HG02981 (cell line): ENCODE results near the gene SLC12A4.

Experiments used
- ATAC-seq: cut with Tn5 transposase; IDR thresholded peaks from one replicate; pipeline ENCODE4 v1.9.1; 2021; ENCODE audit warnings: mild to moderate bottlenecking, moderate library complexity; ENCODE audit not compliant: unreplicated experiment

The SLC12A4 gene

GRCh38 chr16:67963662-67964321 lies 4.6 kb downstream of the SLC12A4 start:
- no peak for ATAC-seq

DNA sequence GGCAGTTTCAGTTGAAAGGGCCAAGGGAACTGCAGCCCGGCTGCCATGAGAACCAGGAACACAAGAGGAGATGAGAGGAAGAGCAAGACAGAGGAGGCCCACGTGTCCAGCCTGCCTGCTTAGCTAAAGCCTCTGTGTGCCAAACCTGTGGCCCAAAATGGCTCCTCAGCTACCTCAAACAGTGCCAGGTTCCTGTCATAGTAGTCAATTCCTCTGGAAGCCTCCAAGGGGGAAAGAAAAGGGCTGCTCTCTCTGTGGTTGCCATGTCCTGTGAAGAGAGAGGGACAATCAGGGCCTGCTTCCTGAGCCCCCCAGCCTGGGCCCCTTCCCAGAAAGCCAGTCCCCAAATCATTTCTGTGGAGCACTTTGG lies 5.2 kb downstream of the SLC12A4 start:
- no peak for ATAC-seq

- no peak for ATAC-seq
These were observed 6.3 kb downstream of the SLC12A4 start for GRCh38 chr16:67962135-67962534.

GRCh38 chr16:67961551-67961957 lies 6.9 kb downstream of the SLC12A4 start:
- no peak for ATAC-seq

DNA sequence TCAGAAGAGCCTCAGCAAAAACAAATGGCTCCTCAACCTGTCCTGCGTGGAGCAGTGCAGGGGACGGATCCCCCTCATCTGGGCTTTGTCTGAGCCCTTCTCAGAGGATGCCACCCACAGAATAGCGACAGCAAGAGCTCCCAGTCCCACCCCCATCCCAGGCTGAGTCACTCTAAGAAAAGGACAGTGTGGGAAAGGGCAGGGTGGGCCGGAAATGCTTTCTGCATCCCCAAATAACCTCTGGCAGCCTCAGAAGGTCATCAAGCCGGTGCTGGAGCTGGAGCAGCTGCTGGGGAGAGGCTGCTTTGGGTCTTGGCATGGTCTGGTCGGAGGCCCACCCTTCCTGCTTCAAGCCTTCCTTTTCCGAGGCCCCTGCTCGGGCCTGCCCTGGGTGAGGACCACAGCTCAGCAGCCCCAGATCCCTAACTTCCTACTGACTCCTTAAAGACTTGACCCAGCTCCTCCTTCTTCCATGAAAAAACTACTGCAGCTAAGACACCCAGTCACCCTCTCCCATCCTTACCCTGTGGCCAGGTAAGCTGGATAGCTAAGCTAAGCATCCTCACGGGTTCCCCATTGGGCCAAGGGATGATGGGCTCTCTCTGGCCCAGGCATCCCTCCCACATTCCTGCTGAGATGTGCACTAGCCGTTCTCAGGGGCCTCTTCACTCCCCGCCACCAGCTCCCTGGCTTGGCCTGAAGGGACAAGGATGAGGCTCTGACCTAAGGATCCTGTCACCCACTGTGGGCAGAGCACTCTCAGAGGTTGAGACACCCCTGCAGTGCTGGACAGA lies 8.7 kb downstream of the SLC12A4 start:
- no peak for ATAC-seq

DNA sequence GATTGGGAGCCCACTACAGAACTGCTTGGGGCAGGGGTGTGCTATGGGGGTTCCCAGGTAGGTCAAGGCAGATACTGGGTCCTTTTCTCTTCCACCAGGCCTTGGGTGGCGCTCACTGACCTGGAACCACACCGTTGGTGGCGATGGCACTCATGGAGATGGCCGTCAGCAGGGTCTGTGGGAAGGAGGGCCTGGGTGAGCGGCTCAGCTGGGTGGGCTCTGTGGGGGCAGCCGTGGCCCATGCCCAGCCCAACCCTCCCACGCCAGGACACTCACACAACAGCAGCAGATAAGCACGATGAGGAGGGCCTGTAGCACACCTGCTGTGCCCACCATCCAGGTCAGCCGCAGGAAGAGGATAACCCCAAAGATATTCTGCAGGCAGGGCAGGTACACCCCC lies 10.8 kb downstream of the SLC12A4 start:
- no peak for ATAC-seq

- ATAC-seq: no peak
These were observed 13.8 kb downstream of the SLC12A4 start for GRCh38 chr16:67954421-67955196.

- ATAC-seq: no peak
These were observed 14.6 kb downstream of the SLC12A4 start for GRCh38 chr16:67953641-67954375.

GRCh38 chr16:67951485-67951884 lies 17.0 kb downstream of the SLC12A4 start:
- ATAC-seq: no peak

DNA sequence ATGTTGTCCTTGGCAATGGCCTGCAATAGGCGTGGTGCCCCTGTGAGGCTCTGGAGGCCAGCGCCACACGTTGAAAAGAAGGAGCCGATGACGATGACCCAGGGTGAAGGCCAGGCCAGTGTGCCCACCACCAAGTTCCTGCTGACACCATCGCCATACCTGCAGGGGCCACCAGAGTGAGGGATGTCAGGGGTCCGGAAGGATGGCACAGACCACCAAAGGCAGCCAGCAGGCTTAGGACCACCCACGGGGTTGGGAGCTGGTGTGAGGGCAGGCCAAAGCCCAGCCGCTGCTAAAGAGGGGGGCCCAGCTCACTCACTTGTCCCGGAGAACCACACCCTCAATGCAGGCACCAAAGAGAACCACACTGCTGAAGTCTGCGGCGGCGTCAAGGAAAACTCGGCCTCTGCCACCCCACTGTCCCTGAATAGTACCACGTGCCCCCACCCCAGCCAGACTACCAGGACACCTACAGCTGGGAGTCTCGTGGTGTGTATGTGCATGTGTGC lies 18.0 kb downstream of the SLC12A4 start:
- ATAC-seq: no peak

DNA sequence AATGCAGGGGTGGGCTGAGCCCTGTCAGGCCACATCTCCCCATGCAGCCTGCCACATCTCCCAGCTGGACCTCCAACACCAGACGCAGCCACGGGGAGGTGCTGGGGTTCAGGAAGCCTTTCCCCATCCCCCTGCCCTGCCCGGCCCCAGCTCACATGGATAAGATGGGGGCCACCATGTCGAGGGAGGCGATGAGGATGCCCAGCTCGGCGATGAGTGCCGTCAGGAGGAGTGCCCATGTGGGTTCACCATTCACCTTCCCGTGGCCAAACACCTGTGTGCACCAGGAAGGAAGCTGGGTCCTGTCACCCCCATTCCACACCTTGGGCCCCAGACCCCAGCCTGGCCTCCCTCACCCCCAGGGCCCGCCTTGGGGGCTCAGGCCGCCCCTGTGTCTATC lies 18.8 kb downstream of the SLC12A4 start:
- ATAC-seq: no peak

DNA sequence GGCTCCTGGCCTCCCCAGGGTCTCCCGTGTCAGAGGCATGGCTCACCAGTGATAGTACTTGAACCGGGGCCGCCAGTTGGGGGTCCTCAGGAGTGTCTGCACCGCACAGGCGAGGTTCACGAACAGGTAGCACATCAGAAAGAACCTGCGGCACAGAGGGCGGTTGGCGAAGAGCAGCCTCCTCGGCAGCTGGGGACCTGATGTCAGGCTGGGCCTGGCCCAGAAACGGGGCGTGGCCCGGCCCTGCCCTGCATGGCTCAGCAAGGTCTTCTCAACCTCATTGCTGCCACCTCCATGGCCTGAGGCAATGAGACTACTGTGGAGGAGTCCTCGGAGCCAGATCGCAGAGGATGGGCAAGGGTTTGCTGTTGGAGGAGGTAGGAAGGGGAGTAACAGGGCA lies 20.4 kb downstream of the SLC12A4 start:
- no peak for ATAC-seq

DNA sequence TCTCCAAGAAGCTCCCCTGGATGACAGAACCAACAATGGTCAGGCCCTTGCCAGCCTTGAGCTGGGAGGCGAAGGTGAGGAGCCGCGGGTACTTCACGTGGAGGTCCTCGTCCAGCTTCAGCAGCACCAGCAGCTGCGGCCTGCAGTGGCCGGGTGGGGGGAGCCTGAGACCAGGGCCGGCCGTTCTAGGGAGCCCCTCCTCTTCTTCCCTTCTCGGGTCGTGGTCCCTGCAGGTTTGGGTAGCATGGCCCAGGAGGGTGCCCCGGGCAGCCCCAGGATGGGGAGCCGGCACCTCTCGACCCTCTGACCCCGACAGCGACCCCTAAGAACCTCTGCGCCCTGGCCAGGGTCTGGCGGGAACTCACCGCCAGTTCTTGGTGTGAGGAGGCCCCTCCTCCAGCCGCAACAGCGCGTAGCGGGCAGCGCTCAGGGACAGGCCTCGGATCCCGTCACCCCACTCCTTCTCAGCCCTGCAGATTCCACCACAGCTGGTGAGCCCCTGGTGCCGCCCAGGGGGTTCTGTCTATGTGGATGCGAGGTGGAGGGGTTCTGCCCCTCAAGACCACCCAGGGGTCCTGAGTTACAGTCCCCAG lies 21.4 kb downstream of the SLC12A4 start:
- no peak for ATAC-seq

- ATAC-seq: no peak
These were observed 22.3 kb downstream of the SLC12A4 start for GRCh38 chr16:67946128-67946569.

DNA sequence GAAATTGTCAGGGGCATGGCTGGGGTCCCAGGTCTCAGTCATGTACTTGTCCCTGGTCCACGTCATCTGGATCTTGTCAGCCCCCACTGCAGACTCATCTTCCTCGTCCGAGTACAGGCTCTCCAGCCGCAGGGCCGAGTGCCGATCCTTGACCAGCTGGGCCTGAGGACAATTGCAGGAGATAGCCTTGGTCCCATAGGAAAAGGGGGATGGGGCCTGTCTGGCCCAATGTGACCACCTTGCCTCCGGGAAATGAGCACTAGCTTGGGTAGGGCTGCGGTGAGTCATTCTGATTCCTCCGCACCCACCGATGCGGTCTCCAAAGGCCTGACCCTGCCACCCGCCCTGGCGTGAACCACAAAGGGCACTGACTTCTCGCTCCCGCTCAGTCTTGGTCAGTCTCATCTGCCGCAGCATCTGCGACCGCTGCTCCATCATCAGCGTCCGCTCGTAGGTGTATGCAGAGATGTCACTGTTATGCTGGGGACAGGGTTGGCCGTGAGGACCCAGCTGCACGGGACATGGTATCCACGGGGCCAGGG lies 23.0 kb downstream of the SLC12A4 start:
- no peak for ATAC-seq

DNA sequence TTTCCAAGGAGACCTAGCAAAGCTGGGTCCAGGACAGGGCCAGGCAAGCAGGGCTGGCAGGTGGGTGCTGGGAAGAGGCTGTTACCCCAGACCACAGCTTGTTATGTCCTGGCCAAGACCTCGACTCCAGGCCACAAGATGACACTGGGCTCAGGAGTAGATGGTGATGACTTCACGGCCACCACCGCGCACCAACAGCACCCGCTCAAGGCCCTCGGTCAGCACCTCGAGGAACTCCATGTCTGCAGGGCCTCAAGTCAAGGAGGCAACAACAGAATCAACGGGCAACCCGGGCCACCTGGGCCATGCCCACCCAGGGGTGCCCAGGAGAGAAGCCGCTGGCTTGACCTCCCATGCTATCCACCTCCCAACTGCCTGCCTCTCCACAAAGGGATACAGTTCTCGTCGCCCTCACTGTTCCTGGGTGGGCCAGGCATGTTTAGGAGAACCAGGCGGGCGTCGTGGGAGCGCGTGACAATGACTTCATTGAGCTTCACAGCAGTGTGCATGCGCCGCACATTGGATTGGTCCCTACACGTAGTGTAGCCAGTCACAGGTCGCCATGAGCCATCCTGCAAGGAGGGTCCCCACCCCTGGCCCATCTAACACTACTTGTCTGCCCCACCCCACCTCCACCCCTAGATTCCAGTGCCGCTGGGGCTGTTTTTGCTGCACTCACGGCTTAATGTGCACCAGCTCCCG lies 23.6 kb downstream of the SLC12A4 start:
- no peak for ATAC-seq

DNA sequence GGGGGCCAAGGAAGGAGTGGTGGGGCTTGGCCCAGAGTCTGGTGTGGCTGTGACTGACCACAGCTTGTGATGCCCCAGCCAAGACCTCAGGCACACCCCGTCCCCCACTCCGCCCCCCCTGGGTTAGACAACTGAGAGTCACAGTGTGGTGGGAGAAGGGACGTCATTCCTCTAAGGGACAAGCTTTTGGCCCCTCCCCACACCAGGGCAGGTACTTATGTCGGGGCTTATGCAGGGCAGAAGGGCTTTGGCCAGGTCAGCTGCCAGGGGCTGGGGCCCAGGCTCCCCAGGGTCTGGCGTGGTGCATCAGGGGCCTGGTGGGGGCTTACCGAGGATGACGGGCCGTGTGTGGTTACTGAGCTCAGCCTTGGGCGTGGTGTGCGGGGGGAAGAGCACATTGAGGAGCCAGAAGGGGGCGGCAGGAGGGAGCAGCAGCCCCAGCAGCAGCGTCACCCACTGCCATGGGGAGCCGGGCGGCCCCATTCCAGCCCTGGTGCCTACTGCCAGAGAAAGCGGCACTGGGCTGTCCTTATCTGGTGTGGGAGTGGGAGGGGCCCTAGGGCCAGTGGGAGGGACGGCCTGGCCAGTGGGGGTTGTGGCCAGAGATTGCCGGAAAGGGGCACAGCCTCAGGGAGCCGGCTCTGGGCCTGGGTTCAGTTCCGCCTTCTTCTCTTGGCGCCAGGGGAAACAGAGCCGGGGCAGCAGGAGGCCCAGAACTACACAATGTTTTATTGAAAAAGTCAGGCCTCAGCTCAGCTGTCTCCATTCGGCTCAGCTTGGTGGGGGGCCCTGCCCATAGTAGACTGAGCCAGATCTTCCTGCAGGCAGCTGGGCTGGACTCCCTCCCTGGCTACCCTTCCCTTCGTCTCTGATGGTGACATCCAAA lies 24.6 kb downstream of the SLC12A4 start, which contains the start of gene LCAT:
Gene LCAT, minus strand, starts transcription at position 502 of the 886 bp plus-strand sequence. Its CDS starts 19 bp downstream, at position 483.
- no peak for ATAC-seq

GRCh38 chr16:67943256-67943618 lies 25.2 kb downstream of the SLC12A4 start:
- ATAC-seq: no peak
